ENCODE measurements around the gene PFKFB4. TPM values are rescaled to one million over a fixed set of nuclear protein-coding genes. Genes with fewer than 3 reads are reported as not detected.

The PFKFB4 gene
- total and polyA plus RNA-seq, 10 donors = 2.0 to 43.1 (median 19.4) TPM

DNA sequence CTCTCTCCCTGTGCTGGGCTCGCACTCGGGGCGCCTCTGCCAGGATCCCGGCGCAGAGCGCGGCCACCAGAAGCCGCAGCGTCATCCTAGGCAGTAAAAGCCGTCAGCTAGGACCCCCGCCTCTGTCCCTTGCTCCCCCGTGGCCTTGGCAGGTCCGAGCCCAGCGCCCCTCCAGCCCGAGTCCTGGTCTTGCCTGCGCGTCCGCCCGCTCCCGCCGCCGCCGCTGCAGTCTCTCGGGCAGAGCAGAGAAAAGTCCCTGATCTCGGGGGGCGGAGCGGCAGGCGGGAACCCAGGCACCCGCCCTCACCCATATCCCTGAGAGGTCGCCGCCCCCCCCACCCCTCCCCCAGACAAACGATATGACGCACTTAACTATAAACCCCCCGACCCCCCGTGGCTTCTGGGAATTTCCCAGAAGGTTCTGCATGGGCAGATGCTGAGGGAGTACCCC, 38.5 kb upstream of the PFKFB4 start, which contains the start of gene COL7A1:
Gene COL7A1, minus strand, starts transcription at position 255 of the 451 bp plus-strand sequence. Its CDS starts 170 bp downstream, at position 85.
- TF ChIP-seq, protein P1, sequence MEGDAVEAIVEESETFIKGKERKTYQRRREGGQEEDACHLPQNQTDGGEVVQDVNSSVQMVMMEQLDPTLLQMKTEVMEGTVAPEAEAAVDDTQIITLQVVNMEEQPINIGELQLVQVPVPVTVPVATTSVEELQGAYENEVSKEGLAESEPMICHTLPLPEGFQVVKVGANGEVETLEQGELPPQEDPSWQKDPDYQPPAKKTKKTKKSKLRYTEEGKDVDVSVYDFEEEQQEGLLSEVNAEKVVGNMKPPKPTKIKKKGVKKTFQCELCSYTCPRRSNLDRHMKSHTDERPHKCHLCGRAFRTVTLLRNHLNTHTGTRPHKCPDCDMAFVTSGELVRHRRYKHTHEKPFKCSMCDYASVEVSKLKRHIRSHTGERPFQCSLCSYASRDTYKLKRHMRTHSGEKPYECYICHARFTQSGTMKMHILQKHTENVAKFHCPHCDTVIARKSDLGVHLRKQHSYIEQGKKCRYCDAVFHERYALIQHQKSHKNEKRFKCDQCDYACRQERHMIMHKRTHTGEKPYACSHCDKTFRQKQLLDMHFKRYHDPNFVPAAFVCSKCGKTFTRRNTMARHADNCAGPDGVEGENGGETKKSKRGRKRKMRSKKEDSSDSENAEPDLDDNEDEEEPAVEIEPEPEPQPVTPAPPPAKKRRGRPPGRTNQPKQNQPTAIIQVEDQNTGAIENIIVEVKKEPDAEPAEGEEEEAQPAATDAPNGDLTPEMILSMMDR (IDR thresholded peaks at IDR 0.05 in 8 of 11, conservative IDR thresholded peaks at IDR 0.05 in 3 of 11) = no peak
- TF ChIP-seq POLR2A (IDR thresholded peaks at IDR 0.05) (no peak), POLR2AphosphoS5 (IDR thresholded peaks at IDR 0.05) (peak in 2 of 3 donors; percentile 65 to 78)
- Histone ChIP-seq H3K27me3 (replicated peaks in 1 of 7) (peaks cover 0 to 50% (median 16%) of the 10 kb centered on the region in 7 donors), H3K36me3 (peaks cover 0 to 36% (median 31%) of the 10 kb centered on the region in 6 donors), H3K4me3 (peak within 1 kb of the TSS in 6 of 8 donors; percentile 3 to 52 (median 16)), H3K4me1 (peaks cover 0 to 46% (median 25%) of the 10 kb centered on the region in 6 donors), H3K9me3 (no peaks in the 10 kb centered on the region), H3K27ac (peak within 1 kb of the TSS in 5 of 8 donors; percentile 48 to 79 (median 75))
- DNase-seq = no peak
- intact Hi-C loops (cut with DNase I; ENCODE audit: low total_unique reads) = no loop called here
- 3 to 26% (median 15%) methylated on average over 20 to 35 of the region's 35 CpGs for WGBS, 5 donors

DNA sequence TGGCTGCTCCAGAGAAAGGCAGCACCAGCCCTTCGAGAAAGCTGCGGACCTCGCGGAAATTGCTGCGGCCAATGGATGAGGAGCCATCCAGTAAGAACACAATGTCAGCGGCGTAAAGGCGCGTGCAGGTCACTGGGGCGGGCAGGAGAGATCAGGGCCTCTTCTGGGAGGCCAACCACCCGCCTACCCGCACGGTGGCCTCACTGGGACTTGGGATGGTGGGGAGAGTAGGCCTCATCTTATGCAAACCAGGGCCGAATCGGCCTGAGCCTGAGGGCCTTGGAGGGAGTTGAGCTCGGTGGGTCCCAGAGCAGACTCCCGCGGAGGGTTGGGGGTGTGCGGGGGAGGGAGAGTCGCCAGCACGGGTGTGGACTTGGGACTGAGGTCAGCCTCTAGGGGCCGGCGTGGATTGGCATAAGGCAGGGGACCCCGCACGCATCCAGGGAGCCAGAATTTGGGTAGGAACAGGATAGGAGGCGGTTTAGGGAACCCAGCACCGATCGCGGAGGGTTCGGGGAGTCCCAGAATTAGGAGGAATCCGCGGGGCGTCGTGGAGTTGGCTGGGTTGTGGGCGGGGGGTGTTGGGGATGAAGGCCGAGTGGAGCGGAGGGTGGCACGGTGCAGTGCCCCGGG, 37.9 kb upstream of the PFKFB4 start:
- intact Hi-C loops (cut with DNase I; ENCODE audit: low total_unique reads) = no loop called here
- H3K9me3 ChIP-seq = no peaks in the 10 kb centered on the region
- peaks cover 0 to 30% (median 25%) of the 10 kb centered on the region in 6 donors for H3K36me3 ChIP-seq
- H3K27ac ChIP-seq = peak overlapping the region in 5 of 8 donors; percentile 48 to 79 (median 75)
- H3K4me1 ChIP-seq = peaks cover 0 to 46% (median 23%) of the 10 kb centered on the region in 6 donors
- H3K27me3 ChIP-seq (replicated peaks in 1 of 7) = peaks cover 0 to 55% (median 16%) of the 10 kb centered on the region in 7 donors
- TF ChIP-seq POLR2A (IDR thresholded peaks at IDR 0.05) (no peak), POLR2AphosphoS5 (IDR thresholded peaks at IDR 0.05) (peak in 2 of 3 donors; percentile 66 to 67)
- TF ChIP-seq, protein P1 (IDR thresholded peaks at IDR 0.05 in 8 of 11, conservative IDR thresholded peaks at IDR 0.05 in 3 of 11) = no peak
- no peak for DNase-seq
- peak overlapping the region in 6 of 8 donors; percentile 3 to 52 (median 16) for H3K4me3 ChIP-seq
- 26 to 42% (median 39%) methylated on average over 30 to 39 of the region's 39 CpGs for WGBS, 5 donors

DNA sequence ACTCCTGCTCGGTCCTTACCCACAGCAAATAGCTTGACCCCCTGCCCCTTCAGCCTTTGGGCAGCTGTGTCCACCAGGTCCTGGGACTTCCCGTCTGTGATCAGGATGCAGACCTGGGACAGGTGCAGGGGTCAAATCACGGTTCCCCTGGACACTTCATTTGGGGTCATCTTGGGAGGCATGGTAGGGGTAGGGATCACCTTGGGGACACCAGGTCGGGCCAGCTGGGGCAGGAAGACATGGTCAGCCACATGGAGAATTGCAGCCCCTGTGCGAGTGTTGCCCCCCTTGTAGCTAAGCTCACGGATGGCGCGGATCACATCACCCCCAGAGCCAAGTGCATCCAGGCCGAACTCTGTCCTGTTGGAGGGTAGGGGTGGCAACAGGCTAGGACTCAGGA, 36.7 kb upstream of the PFKFB4 start:
- intact Hi-C loops (cut with DNase I; ENCODE audit: low total_unique reads) = no loop called here
- H3K27ac ChIP-seq = no peak overlapping the region
- H3K4me1 ChIP-seq = peaks cover 0 to 39% (median 22%) of the 10 kb centered on the region in 6 donors
- WGBS, 5 donors = 82 to 96% (median 91%) methylated on average over 7 to 9 of the region's 9 CpGs
- DNase-seq = no peak
- no peaks in the 10 kb centered on the region for H3K9me3 ChIP-seq
- peaks cover 0 to 18% (median 13%) of the 10 kb centered on the region in 6 donors for H3K36me3 ChIP-seq
- H3K27me3 ChIP-seq (replicated peaks in 1 of 7) = peaks cover 0 to 66% (median 19%) of the 10 kb centered on the region in 7 donors
- H3K4me3 ChIP-seq = no peak overlapping the region
- TF ChIP-seq POLR2AphosphoS5 (IDR thresholded peaks at IDR 0.05) (no peak), POLR2A (IDR thresholded peaks at IDR 0.05) (no peak)
- TF ChIP-seq, protein P1 (IDR thresholded peaks at IDR 0.05 in 8 of 11, conservative IDR thresholded peaks at IDR 0.05 in 3 of 11) = no peak

DNA sequence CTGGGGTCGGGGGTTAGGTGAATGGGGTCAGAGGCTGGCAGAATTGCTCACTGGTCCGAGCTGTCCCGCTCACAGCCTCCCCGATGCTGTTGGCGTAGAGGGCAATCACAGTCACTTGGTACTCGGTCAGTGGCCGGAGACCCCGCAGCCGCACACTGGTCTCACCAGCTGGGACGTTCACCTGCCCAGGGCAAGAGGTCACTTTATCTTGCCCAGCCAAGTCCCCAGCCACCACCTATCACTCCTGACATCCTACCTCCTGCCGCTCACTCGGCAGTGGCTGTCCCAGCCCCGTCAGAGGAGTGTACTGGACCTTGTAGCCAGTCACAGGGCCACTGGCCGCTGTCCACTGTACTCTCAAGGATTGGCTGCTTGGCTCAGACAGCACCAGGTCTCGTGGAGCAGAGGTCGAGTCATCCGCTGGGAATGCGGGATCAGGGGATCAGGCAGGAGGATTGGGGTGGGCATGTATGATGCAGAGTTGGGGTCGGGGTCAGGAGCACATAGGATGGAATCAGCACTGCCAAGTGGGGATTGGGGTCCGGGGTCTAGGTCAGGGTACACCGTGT, 36.0 kb upstream of the PFKFB4 start:
- H3K4me3 ChIP-seq = no peak overlapping the region
- H3K4me1 ChIP-seq = peaks cover 0 to 35% (median 18%) of the 10 kb centered on the region in 6 donors
- intact Hi-C loops (cut with DNase I; ENCODE audit: low total_unique reads) = no loop called here
- H3K9me3 ChIP-seq = no peaks in the 10 kb centered on the region
- peaks cover 0 to 73% (median 19%) of the 10 kb centered on the region in 7 donors for H3K27me3 ChIP-seq (replicated peaks in 1 of 7)
- peaks cover 0 to 12% (median 6%) of the 10 kb centered on the region in 6 donors for H3K36me3 ChIP-seq
- 84 to 93% (median 87%) methylated on average over 20 to 21 of the region's 21 CpGs for WGBS, 5 donors
- TF ChIP-seq POLR2A (IDR thresholded peaks at IDR 0.05) (no peak), POLR2AphosphoS5 (IDR thresholded peaks at IDR 0.05) (no peak)
- TF ChIP-seq, protein P1 (IDR thresholded peaks at IDR 0.05 in 8 of 11, conservative IDR thresholded peaks at IDR 0.05 in 3 of 11) = no peak
- H3K27ac ChIP-seq = no peak overlapping the region
- no peak for DNase-seq

All from spleen (tissue), 11 donors.